CD4-positive, alpha-beta memory T cell (primary cell): Measurements from ENCODE around the gene KCNH2. TPM values are rescaled to one million over a fixed set of nuclear protein-coding genes. Genes with fewer than 3 reads are reported as not detected.

Experiments used
- CTCF ChIA-PET: fragments of 350-600 bp; sonication (Branson Sonifier 250); formaldehyde crosslinking; loops from one replicate; lab custom pipeline; 2021; ENCODE audit warnings: inconsistent platforms; ENCODE audit not compliant: partially characterized antibody; lab: Charles Lee
- POLR2A ChIA-PET: fragments of 350-600 bp; sonication (Branson Sonifier 250); formaldehyde crosslinking; loops from one replicate; lab custom pipeline; 2021; ENCODE audit not compliant: partially characterized antibody; lab: Charles Lee
- DNase-seq, 5 donors: peaks; one replicate each; pipeline versions ENCODE4 v3.0.0 to v3.0.0-alpha.2; 2020 to 2022; ENCODE audit warnings: mixed read lengths in 1 of 5
- H3K27ac ChIP-seq: one replicate; pipeline ENCODE4 v1.7.0; 2013; ENCODE audit warnings: low read depth, low read length
- H3K27me3 ChIP-seq: 2 replicates; pipeline ENCODE4 v1.7.0; 2013; ENCODE audit warnings: mild to moderate bottlenecking, low read length, moderate library complexity; ENCODE audit not compliant: insufficient read depth
- H3K36me3 ChIP-seq: 2 replicates; pipeline ENCODE4 v1.7.0; 2013; ENCODE audit warnings: mild to moderate bottlenecking, low read length, moderate library complexity; ENCODE audit not compliant: insufficient read depth
- H3K4me1 ChIP-seq: 2 replicates; pipeline ENCODE4 v1.7.0; 2013; ENCODE audit warnings: mild to moderate bottlenecking, low read length, moderate library complexity; ENCODE audit not compliant: insufficient read depth
- H3K4me3 ChIP-seq, 2 donors: one replicate each; pipeline ENCODE4 v1.7.0; 2013; ENCODE audit warnings: low read length in 2 of 2, mild to moderate bottlenecking in 1 of 2
- H3K9me3 ChIP-seq, 2 donors: one replicate each; pipeline ENCODE4 v1.7.0; 2013; ENCODE audit warnings: low read length in 2 of 2, control low read depth in 1 of 2; ENCODE audit not compliant: control insufficient read depth in 1 of 2
- H3K27ac Mint-ChIP-seq, 7 donors: one replicate each; pipeline ENCODE4 v1.8.0; 2020 to 2021; ENCODE audit warnings: mixed read lengths in 7 of 7, mild to moderate bottlenecking in 6 of 7, inconsistent platforms in 3 of 7, moderate library complexity in 3 of 7
- H3K27me3 Mint-ChIP-seq, 2 donors: one replicate each; pipeline ENCODE4 v1.8.0; 2020 to 2021; ENCODE audit warnings: mixed read lengths in 2 of 2
- H3K36me3 Mint-ChIP-seq, 2 donors: one replicate each; pipeline ENCODE4 v1.8.0; 2020 to 2021; ENCODE audit warnings: mixed read lengths in 2 of 2, inconsistent platforms in 1 of 2, mild to moderate bottlenecking in 1 of 2
- H3K4me1 Mint-ChIP-seq, 4 donors: one replicate each; pipeline ENCODE4 v1.8.0; 2020 to 2021; ENCODE audit warnings: mixed read lengths in 4 of 4, mild to moderate bottlenecking in 1 of 4
- H3K4me3 Mint-ChIP-seq, 8 donors: one replicate each; pipeline ENCODE4 v1.8.0; 2020 to 2021; ENCODE audit warnings: mixed read lengths in 8 of 8, mild to moderate bottlenecking in 7 of 8, moderate library complexity in 6 of 8, inconsistent platforms in 3 of 8
- H3K9me3 Mint-ChIP-seq, 8 donors: one replicate each; pipeline ENCODE4 v1.8.0; 2020 to 2021; ENCODE audit warnings: mixed read lengths in 8 of 8, mild to moderate bottlenecking in 5 of 8, inconsistent platforms in 3 of 8, moderate library complexity in 1 of 8
- intact Hi-C: fragments of 100-400 bp; cut with micrococcal nuclease; formaldehyde crosslinking; loops from one replicate; pipeline ENCODE4 v1.15.1; 2023
- polyA plus RNA-seq, 2 donors: library from polyadenylated mRNA; unstranded; fragments of 300-500 nt; fragmentation: Illumina TruSeq; gene quantifications; one replicate each; pipeline ENCODE4 v1.2.3, GENCODE V29; 2021
- total RNA-seq, 2 experiments: library from RNA; stranded (reverse); gene quantifications; one replicate each; pipeline ENCODE4 v1.2.3, GENCODE V29; 2021

Gene KCNH2
- total and polyA plus RNA-seq, 4 experiments from 2014 or later, result 1.8 to 2.6 (median 2.4) TPM

GRCh38 chr7:150903606-150904005 lies 74.5 kb downstream of the KCNH2 start:
- peaks cover 21 to 27% of the 10 kb centered on the region in 2 donors for H3K27me3 Mint-ChIP-seq

DNA sequence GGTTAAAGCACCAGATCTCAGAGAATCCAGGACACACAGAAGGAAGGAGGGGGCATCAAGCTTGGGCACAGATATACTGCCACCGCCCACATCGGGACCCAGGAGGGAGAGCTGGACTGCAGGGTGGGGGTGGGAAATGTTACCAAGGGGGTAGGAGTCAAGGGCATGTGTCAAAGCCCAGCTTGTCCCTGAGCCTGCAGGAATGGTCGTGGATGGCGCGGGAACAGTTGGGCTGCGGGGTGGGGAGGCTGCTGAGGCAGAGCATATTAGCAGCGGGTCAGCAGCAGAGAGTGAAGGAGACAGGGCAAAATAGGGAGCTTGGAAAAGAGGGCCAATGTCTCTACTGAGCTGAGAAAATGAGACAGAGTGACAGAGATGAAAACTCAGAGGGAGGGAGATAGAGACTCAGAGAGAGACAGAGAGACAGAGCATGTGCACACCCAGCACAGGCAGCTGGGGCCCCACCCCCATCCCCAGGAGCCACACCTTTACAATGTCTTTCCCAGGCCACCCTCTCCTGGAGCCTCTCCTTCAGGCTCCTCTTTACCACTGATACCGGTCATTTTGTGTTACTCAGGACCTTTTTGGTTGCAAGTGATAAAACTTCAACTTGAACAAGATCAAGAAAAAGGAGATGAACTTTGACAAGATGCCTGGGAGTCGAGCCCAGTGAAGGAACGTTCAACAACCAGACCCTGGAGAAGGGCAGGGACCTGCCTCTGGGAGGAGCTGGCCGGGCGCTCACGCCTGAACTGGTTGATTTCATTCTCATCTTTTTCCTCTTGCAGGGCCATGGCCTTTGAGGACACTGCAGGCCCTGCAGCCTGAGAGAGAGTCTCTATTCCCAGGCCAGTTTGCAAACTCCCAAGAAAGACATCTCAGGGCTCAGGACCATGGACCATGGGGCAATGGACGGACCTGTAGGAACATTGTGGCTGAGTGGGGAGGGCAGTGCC lies 75.8 kb downstream of the KCNH2 start:
- H3K4me3 Mint-ChIP-seq, result no peak overlapping the region
- Histone ChIP-seq H3K4me1 (peaks cover 11% of the 10 kb centered on the region), H3K27ac (no peak overlapping the region), H3K4me3 (no peak overlapping the region), H3K27me3 (peaks cover 8% of the 10 kb centered on the region), H3K36me3 (no peaks in the 10 kb centered on the region), H3K9me3 (no peaks in the 10 kb centered on the region)
- ChIA-PET POLR2A (interaction anchor here (1.0 kb wide), 1 partner anchor 116 kb away, joined by 3 read pairs; no protein-coding TSS in a partner anchor), CTCF (interaction anchor here (0.9 to 1.7 kb wide), 7 partner anchors 9 to 209 kb away, joined by 3 to 7 read pairs (median 3); no protein-coding TSS in a partner anchor)
- H3K9me3 Mint-ChIP-seq, result no peaks in the 10 kb centered on the region
- intact Hi-C loops, result no loop called here
- H3K27ac Mint-ChIP-seq, result peak overlapping the region in 1 of 7 donors; percentile 66
- DNase-seq, result no peak
- H3K4me1 Mint-ChIP-seq, result peaks cover 3 to 8% (median 7%) of the 10 kb centered on the region in 4 donors
- H3K36me3 Mint-ChIP-seq, result no peaks in the 10 kb centered on the region
- H3K27me3 Mint-ChIP-seq, result peaks cover 25 to 31% of the 10 kb centered on the region in 2 donors

More at GRCh38 chr7:150903606-150904005, 74.5 kb downstream of the KCNH2 start:
- Histone ChIP-seq H3K9me3 (no peaks in the 10 kb centered on the region), H3K36me3 (no peaks in the 10 kb centered on the region), H3K27me3 (no peaks in the 10 kb centered on the region), H3K4me3 (no peak overlapping the region), H3K4me1 (peaks cover 3% of the 10 kb centered on the region), H3K27ac (no peak overlapping the region)
- H3K4me1 Mint-ChIP-seq, result peaks cover 0 to 3% (median under 1%) of the 10 kb centered on the region in 4 donors
- H3K36me3 Mint-ChIP-seq, result no peaks in the 10 kb centered on the region
- POLR2A ChIA-PET, result no interaction called here
- H3K9me3 Mint-ChIP-seq, result no peaks in the 10 kb centered on the region
- H3K4me3 Mint-ChIP-seq, result no peak overlapping the region
- no peak overlapping the region for H3K27ac Mint-ChIP-seq
- intact Hi-C loops, result no loop called here
- DNase-seq, result no peak
- CTCF ChIA-PET, result interaction anchor here (0.7 to 1.2 kb wide), 2 partner anchors 17 to 86 kb away, joined by 3 to 5 read pairs; no protein-coding TSS in a partner anchor

DNA sequence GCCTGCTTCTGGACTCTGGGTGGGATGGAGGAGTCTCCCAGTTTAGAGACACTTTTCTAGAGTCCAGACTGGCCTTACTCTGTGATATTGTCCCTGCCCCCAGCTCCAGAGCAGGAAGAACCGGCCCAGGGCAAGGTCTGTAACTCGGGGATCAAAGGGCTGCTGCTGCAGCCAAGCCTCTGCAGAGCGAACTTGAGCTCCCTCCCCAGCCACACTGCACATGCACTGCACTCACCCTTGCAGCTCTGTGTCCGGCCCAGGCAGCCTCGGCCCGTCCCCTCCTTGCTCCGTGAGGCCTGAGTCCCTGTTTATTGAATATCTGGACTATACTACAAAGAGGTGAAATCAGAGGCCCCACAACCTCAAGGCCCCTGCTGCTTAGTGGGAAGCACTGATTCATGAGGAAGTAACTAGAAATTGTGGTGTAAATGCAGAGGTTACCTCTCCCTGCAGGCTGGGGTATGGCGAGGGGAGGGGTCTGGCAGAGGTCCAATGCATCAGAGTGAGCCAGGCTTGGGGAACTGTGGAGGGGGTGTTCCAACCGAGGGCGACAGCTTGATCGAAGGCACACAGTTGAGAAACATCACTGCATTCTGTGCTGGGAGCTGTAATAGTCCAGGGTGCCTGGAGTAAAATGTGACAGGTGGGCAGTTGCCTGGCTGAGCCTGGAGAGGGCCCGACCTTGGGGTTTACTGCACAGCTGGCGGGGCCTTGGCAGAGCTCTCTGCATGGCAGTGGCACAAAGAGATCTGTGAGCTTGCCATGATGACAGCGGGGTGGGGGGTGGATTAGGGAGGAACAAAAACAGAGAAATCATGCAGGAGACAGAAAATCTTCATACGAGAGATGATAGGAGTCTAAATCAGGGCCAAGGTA lies 76.7 kb downstream of the KCNH2 start:
- peaks cover 25 to 34% of the 10 kb centered on the region in 2 donors for H3K27me3 Mint-ChIP-seq
- H3K4me1 Mint-ChIP-seq, result peaks cover 3 to 8% (median 7%) of the 10 kb centered on the region in 4 donors
- H3K4me3 Mint-ChIP-seq, result no peak overlapping the region
- H3K4me1 ChIP-seq, result peaks cover 11% of the 10 kb centered on the region
- peaks cover 13% of the 10 kb centered on the region for H3K27me3 ChIP-seq
- no peaks in the 10 kb centered on the region for H3K36me3 Mint-ChIP-seq
- no peak overlapping the region for H3K27ac Mint-ChIP-seq
- no peak for DNase-seq
- H3K36me3 ChIP-seq, result no peaks in the 10 kb centered on the region
- H3K4me3 ChIP-seq, result no peak overlapping the region
- intact Hi-C loops, result no loop called here
- H3K9me3 Mint-ChIP-seq, result no peaks in the 10 kb centered on the region
- POLR2A ChIA-PET, result interaction anchor here (1.0 kb wide), 1 partner anchor 117 kb away, joined by 3 read pairs; no protein-coding TSS in a partner anchor
- no peaks in the 10 kb centered on the region for H3K9me3 ChIP-seq
- no peak overlapping the region for H3K27ac ChIP-seq
- CTCF ChIA-PET, result interaction anchor here (0.9 to 1.7 kb wide), 7 partner anchors 10 to 210 kb away, joined by 3 to 7 read pairs (median 3); no protein-coding TSS in a partner anchor

DNA sequence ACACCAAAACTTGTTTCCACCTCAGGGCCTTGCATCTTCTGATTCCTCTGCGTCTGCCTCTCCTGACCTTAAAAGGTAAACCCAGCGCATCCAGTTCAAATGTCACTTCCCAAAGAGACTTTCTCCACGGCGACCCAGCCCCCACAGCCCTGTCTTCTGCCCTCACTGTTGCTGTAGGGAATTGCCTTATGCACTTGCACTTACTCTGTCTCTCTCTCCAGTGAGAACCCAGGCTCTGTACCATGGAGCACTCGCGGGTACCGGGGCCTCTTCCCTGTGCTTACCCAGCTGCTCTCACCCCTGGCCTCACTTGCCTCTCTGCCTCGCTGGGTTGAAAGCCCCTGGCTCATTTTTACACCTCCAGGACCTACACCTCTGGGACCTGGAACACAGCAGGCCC lies 77.4 kb downstream of the KCNH2 start:
- Mint-ChIP-seq H3K4me1 (peaks cover 3 to 8% (median 7%) of the 10 kb centered on the region in 4 donors), H3K27me3 (peaks cover 25 to 40% of the 10 kb centered on the region in 2 donors), H3K27ac (no peak overlapping the region), H3K9me3 (no peaks in the 10 kb centered on the region), H3K36me3 (no peaks in the 10 kb centered on the region), H3K4me3 (no peak overlapping the region)
- no peak for DNase-seq
- Histone ChIP-seq H3K27ac (no peak overlapping the region), H3K9me3 (no peaks in the 10 kb centered on the region), H3K4me1 (peaks cover 11% of the 10 kb centered on the region), H3K27me3 (peaks cover 13% of the 10 kb centered on the region), H3K4me3 (no peak overlapping the region), H3K36me3 (no peaks in the 10 kb centered on the region)
- intact Hi-C loops, result no loop called here
- CTCF ChIA-PET, result interaction anchor here (1.3 to 1.7 kb wide), 3 partner anchors 59 to 210 kb away, joined by 3 to 7 read pairs (median 5); no protein-coding TSS in a partner anchor
- POLR2A ChIA-PET, result no interaction called here

- Mint-ChIP-seq H3K4me3 (peak overlapping the region in 4 of 8 donors; percentile 1 to 40 (median 20)), H3K27me3 (peaks cover 23 to 38% of the 10 kb centered on the region in 2 donors), H3K9me3 (peaks cover 0 to 5% (median 0%) of the 10 kb centered on the region in 8 donors), H3K27ac (peak overlapping the region in 2 of 7 donors; percentile 8 to 44), H3K36me3 (no peaks in the 10 kb centered on the region), H3K4me1 (peaks cover 3 to 8% (median 7%) of the 10 kb centered on the region in 4 donors)
- no peaks in the 10 kb centered on the region for H3K9me3 ChIP-seq
- POLR2A ChIA-PET, result interaction anchor here (1.0 to 1.4 kb wide), 3 partner anchors 10 to 213 kb away, joined by 3 to 7 read pairs (median 3); no protein-coding TSS in a partner anchor
- CTCF ChIA-PET, result interaction anchor here (0.6 to 3.3 kb wide), 41 partner anchors 8 to 917 kb away, joined by 3 to 43 read pairs (median 5); partner anchors contain the start of genes AOC1 and NOS3
- no peaks in the 10 kb centered on the region for H3K36me3 ChIP-seq
- H3K27me3 ChIP-seq, result peaks cover 13% of the 10 kb centered on the region
- H3K4me3 ChIP-seq, result no peak overlapping the region
- intact Hi-C loops, result loop anchor here (1.0 kb wide), 4 partner anchors 40 to 213 kb away; no protein-coding TSS in a partner anchor
- H3K4me1 ChIP-seq, result peaks cover 11% of the 10 kb centered on the region
- H3K27ac ChIP-seq, result no peak overlapping the region
- DNase-seq, result peak; percentile 62 to 74 (median 65)
Observed at GRCh38 chr7:150898475-150899011, 79.6 kb downstream of the KCNH2 start.
